Chondrocyte (in vitro differentiated cells): Measurements from ENCODE around the gene ATP1A1. TPM values are rescaled to one million over a fixed set of nuclear protein-coding genes. Genes with fewer than 3 reads are reported as not detected.

Source experiments
- DNase-seq: peaks from one replicate; pipeline ENCODE4 v3.0.0; 2021; ENCODE audit warnings: mixed read lengths, low spot score
- H3K27ac Mint-ChIP-seq: one replicate; pipeline ENCODE4 v1.8.0; 2021; ENCODE audit warnings: mild to moderate bottlenecking, moderate library complexity, mixed read lengths; ENCODE audit not compliant: unreplicated experiment
- H3K27me3 Mint-ChIP-seq: 2 replicates; pipeline ENCODE4 v1.8.0; 2021; ENCODE audit warnings: low read depth, mixed read lengths
- H3K36me3 Mint-ChIP-seq: 2 replicates; pipeline ENCODE4 v1.8.0; 2021; ENCODE audit warnings: low read depth, mixed read lengths
- H3K4me1 Mint-ChIP-seq: 2 replicates; pipeline ENCODE4 v1.8.0; 2021; ENCODE audit warnings: low read depth, mild to moderate bottlenecking, mixed read lengths
- H3K4me3 Mint-ChIP-seq: one replicate; pipeline ENCODE4 v1.8.0; 2021; ENCODE audit warnings: mild to moderate bottlenecking, moderate library complexity, mixed read lengths; ENCODE audit not compliant: unreplicated experiment
- H3K9me3 Mint-ChIP-seq: 2 replicates; pipeline ENCODE4 v1.8.0; 2021; ENCODE audit warnings: low read depth, mixed read lengths
- CTCF ChIP-seq: fragments of 200-600 bp; sonication (generic); IDR thresholded peaks from 2 replicates; pipeline ENCODE4 v1.5.0; 2021; ENCODE audit warnings: antibody characterized with exemption, mild to moderate bottlenecking, moderate library complexity
- total RNA-seq: library from RNA; stranded (reverse); gene quantifications from 3 replicates; pipeline ENCODE4 v1.2.1, GENCODE V29; 2021

Gene ATP1A1
- total RNA-seq, 1 donor from 2014 or later, result 188 TPM

GRCh38 chr1:116396769-116397168 lies 23.7 kb downstream of the ATP1A1 start:
- DNase-seq, result no peak
- Mint-ChIP-seq H3K27me3 (no peaks in the 10 kb centered on the region), H3K36me3 (peaks cover 77% of the 10 kb centered on the region), H3K27ac (no peak overlapping the region), H3K4me3 (no peak overlapping the region), H3K9me3 (no peaks in the 10 kb centered on the region), H3K4me1 (peaks cover 13% of the 10 kb centered on the region)
- no peak for TF ChIP-seq CTCF

- no peaks in the 10 kb centered on the region for H3K9me3 Mint-ChIP-seq
- H3K36me3 Mint-ChIP-seq, result peaks cover 79% of the 10 kb centered on the region
- H3K27ac Mint-ChIP-seq, result no peak overlapping the region
- DNase-seq, result no peak
- no peak for TF ChIP-seq CTCF
- peaks cover 9% of the 10 kb centered on the region for H3K4me1 Mint-ChIP-seq
- H3K4me3 Mint-ChIP-seq, result no peak overlapping the region
- H3K27me3 Mint-ChIP-seq, result no peaks in the 10 kb centered on the region
Observed at GRCh38 chr1:116397728-116398127, 24.7 kb downstream of the ATP1A1 start.

- no peak overlapping the region for H3K27ac Mint-ChIP-seq
- H3K4me1 Mint-ChIP-seq, result no peaks in the 10 kb centered on the region
- TF ChIP-seq CTCF, result no peak
Observed at GRCh38 chr1:116400780-116401179, 27.7 kb downstream of the ATP1A1 start.

GRCh38 chr1:116401646-116402176 lies 28.7 kb downstream of the ATP1A1 start:
- no peak for DNase-seq
- Mint-ChIP-seq H3K4me3 (no peak overlapping the region), H3K36me3 (peaks cover 81% of the 10 kb centered on the region), H3K27ac (no peak overlapping the region), H3K4me1 (no peaks in the 10 kb centered on the region), H3K27me3 (no peaks in the 10 kb centered on the region), H3K9me3 (no peaks in the 10 kb centered on the region)
- no peak for TF ChIP-seq CTCF

More at GRCh38 chr1:116400780-116401179, 27.7 kb downstream of the ATP1A1 start:
- no peak for DNase-seq
- Mint-ChIP-seq H3K36me3 (peaks cover 81% of the 10 kb centered on the region), H3K4me3 (no peak overlapping the region), H3K9me3 (no peaks in the 10 kb centered on the region), H3K27me3 (no peaks in the 10 kb centered on the region)

- no peak overlapping the region for H3K27ac Mint-ChIP-seq
- no peaks in the 10 kb centered on the region for H3K27me3 Mint-ChIP-seq
- no peak overlapping the region for H3K4me3 Mint-ChIP-seq
- H3K4me1 Mint-ChIP-seq, result no peaks in the 10 kb centered on the region
- TF ChIP-seq CTCF, result no peak
- peaks cover 80% of the 10 kb centered on the region for H3K36me3 Mint-ChIP-seq
- DNase-seq, result no peak
- H3K9me3 Mint-ChIP-seq, result no peaks in the 10 kb centered on the region
Observed at GRCh38 chr1:116402333-116402732, 29.3 kb downstream of the ATP1A1 start.
